Activated naive CD8-positive, alpha-beta T cell treated with anti-CD3 and anti-CD28 coated beads, Interleukin-2, amount 50 U/mL, for 24 hours (primary cell): ENCODE data around the gene NUP50.

Experiments used
- ATAC-seq: fragments of 150-1000 bp; cut with Tn5 transposase; one replicate; pipeline ENCODE4 v1.10.0; 2021
- DNase-seq: peaks from one replicate; pipeline ENCODE4 v3.0.0; 2021
- H3K27ac Mint-ChIP-seq: one replicate; pipeline ENCODE4 v1.8.0; 2021; ENCODE audit warnings: mild to moderate bottlenecking, mixed read lengths
- H3K27me3 Mint-ChIP-seq: one replicate; pipeline ENCODE4 v1.8.0; 2021; ENCODE audit warnings: mixed read lengths
- H3K36me3 Mint-ChIP-seq: one replicate; pipeline ENCODE4 v1.8.0; 2021; ENCODE audit warnings: low read depth, mixed read lengths
- H3K4me1 Mint-ChIP-seq: one replicate; pipeline ENCODE4 v1.8.0; 2021; ENCODE audit warnings: mixed read lengths
- H3K4me3 Mint-ChIP-seq: one replicate; pipeline ENCODE4 v1.8.0; 2021; ENCODE audit warnings: mild to moderate bottlenecking, moderate library complexity, mixed read lengths
- H3K9me3 Mint-ChIP-seq: one replicate; pipeline ENCODE4 v1.8.0; 2021; ENCODE audit warnings: mixed read lengths

NUP50 gene

DNA sequence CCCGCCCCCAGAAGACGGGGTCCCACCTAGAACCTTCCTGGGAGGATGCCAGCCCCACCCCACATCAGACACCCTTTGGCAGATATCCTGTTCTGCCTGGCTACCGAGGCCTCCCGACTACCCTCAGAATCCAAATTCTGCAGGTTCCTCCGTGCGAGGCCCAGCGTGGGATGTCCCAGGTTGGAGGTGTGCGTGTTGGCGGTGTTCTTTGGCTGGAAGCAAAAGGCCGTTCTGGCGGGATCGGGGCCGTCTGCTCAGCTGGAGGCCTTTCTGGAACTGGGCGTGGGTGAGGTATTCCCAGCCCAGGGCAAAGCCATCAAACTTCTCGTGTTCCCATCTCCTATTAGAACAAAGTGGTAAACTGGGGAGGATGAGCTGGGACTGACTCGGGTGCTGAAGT is 32.6 kb downstream of the NUP50 start:
- ATAC-seq, result no peak
- no peak overlapping the region for H3K4me3 Mint-ChIP-seq
- no peak overlapping the region for H3K27ac Mint-ChIP-seq
- peaks cover 6% of the 10 kb centered on the region for H3K36me3 Mint-ChIP-seq
- DNase-seq, result no peak
- H3K9me3 Mint-ChIP-seq, result no peaks in the 10 kb centered on the region
- no peaks in the 10 kb centered on the region for H3K27me3 Mint-ChIP-seq
- no peaks in the 10 kb centered on the region for H3K4me1 Mint-ChIP-seq

- no peak for ATAC-seq
- Mint-ChIP-seq H3K36me3 (peaks cover 9% of the 10 kb centered on the region), H3K4me1 (no peaks in the 10 kb centered on the region), H3K9me3 (no peaks in the 10 kb centered on the region), H3K27me3 (no peaks in the 10 kb centered on the region), H3K4me3 (no peak overlapping the region), H3K27ac (no peak overlapping the region)
- no peak for DNase-seq
Observed at GRCh38 chr22:45196926-45197605, 33.3 kb downstream of the NUP50 start.

- Mint-ChIP-seq H3K36me3 (peaks cover 9% of the 10 kb centered on the region), H3K4me3 (no peak overlapping the region), H3K27ac (no peak overlapping the region), H3K4me1 (no peaks in the 10 kb centered on the region), H3K27me3 (no peaks in the 10 kb centered on the region), H3K9me3 (no peaks in the 10 kb centered on the region)
- no peak for ATAC-seq
- DNase-seq, result no peak
Observed at GRCh38 chr22:45197606-45198462, 34.1 kb downstream of the NUP50 start.

GRCh38 chr22:45198463-45198795 is 34.7 kb downstream of the NUP50 start:
- Mint-ChIP-seq H3K27me3 (no peaks in the 10 kb centered on the region), H3K36me3 (peaks cover 9% of the 10 kb centered on the region), H3K27ac (no peak overlapping the region), H3K4me1 (no peaks in the 10 kb centered on the region), H3K9me3 (no peaks in the 10 kb centered on the region), H3K4me3 (no peak overlapping the region)
- DNase-seq (no peak), ATAC-seq (no peak)

DNA sequence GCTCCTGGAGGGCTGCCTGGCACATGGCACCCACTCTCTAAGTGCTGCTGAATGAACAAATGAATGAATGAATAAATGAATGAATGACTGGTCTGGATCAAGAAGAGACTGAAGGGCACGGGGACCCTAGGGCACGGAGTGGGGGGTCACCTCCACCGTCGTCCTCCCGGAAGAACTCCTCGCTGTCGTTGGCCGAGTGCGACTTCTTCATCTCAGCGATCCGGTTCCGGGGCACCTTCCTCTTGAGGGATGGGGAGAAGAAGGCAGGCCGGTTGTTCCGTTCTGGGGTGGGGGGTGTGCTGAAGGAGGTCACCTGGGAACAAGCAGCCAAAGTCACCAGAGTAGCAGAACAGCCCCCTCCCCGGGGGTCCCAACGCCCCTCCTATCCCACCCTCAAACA is 36.0 kb downstream of the NUP50 start:
- Mint-ChIP-seq H3K4me3 (no peak overlapping the region), H3K4me1 (no peaks in the 10 kb centered on the region), H3K27ac (no peak overlapping the region), H3K27me3 (no peaks in the 10 kb centered on the region), H3K36me3 (peaks cover 9% of the 10 kb centered on the region), H3K9me3 (no peaks in the 10 kb centered on the region)
- ATAC-seq (no peak), DNase-seq (no peak)

DNA sequence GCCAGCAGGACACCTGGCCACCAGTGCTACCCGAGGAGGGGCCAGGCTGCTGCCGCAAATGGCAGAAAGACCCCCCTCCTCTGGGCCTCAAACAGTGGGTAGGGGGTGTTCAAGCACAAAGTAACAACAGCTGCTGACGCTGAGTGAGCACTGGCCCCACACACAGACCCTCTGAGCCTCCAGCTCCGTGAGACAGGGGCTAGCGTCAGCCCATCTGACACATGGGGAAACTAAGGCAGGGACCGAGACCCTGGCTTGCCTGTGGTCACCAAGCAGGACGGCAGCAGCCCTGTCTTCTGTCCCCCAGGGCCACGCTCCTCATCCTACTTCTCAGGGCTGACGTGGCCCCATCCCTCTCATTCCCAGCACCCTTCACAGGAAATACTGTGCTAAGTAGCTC is 36.5 kb downstream of the NUP50 start:
- no peak overlapping the region for H3K27ac Mint-ChIP-seq

DNA sequence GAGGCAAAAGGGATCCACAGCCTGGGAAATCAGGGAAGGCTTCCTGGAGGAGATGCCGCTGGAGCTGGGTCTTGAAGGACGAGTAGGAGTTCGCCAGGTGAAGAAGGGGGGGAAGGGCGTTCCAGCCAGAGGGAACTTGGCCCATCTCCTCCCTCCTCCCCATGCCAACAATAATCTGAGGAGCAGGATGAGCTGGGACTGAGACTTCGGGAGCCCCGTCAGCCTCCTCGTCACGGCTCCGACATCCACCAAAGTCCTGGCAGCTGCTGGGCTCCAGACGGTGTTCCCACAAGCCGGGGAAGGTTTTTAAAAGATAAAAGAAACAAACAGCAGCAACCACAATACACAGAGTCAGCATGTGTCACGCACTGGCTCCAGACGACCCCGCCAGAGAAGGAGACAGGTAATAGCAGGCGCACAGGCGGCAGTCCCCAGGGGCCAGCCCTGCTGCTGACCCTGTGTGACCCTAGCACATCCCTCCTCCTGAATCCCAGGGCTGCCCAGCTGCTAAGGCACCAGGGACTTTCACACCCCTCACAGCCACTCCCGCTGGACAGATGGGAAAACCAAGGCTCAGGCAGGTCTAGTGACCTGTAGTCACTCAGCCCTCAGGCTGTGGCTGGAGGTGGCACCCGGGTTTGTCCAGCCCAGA is 37.3 kb downstream of the NUP50 start:
- Mint-ChIP-seq H3K27me3 (no peaks in the 10 kb centered on the region), H3K27ac (no peak overlapping the region), H3K4me3 (no peak overlapping the region), H3K4me1 (no peaks in the 10 kb centered on the region), H3K9me3 (no peaks in the 10 kb centered on the region), H3K36me3 (peaks cover 9% of the 10 kb centered on the region)
- DNase-seq (no peak), ATAC-seq (no peak)

More for the DNA sequence above, 36.5 kb downstream of the NUP50 start:
- H3K4me3 Mint-ChIP-seq, result no peak overlapping the region
- no peaks in the 10 kb centered on the region for H3K4me1 Mint-ChIP-seq
- DNase-seq (no peak), ATAC-seq (no peak)
- H3K27me3 Mint-ChIP-seq, result no peaks in the 10 kb centered on the region
- no peaks in the 10 kb centered on the region for H3K9me3 Mint-ChIP-seq
- H3K36me3 Mint-ChIP-seq, result peaks cover 9% of the 10 kb centered on the region

DNA sequence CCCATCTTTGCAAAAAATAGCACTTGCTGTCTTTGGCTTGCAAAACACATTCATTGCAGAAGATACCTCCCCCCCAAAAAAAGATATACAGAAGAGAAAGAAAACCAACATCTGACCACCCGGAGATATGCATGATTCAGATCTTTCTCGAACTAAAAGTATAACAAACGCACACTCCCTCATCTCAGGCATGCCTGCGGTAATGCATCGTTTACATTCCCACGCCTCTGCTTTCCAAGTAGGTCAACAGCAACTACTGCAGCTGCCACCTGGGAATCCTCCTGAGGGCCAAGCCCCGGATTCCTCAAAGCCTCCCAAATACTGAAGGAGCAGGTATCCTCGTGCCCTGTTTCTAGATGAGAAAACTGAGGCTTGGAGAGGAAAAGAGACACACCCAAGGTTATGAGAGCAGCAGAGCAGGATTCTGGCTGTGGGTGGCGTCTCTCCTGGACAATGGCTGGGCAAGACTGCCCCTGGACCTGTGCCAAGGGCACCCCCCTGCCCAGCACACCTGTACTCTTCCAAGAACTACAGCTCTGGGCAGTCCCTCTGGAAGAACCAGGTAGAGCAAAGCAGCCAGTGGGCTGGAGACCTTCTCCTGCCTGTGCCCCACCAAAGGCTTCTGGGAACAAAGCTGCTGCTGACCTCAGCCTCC is 38.1 kb downstream of the NUP50 start:
- H3K27me3 Mint-ChIP-seq, result no peaks in the 10 kb centered on the region
- ATAC-seq (no peak), DNase-seq (no peak)
- no peaks in the 10 kb centered on the region for H3K9me3 Mint-ChIP-seq
- no peak overlapping the region for H3K4me3 Mint-ChIP-seq
- peaks cover 9% of the 10 kb centered on the region for H3K36me3 Mint-ChIP-seq
- H3K4me1 Mint-ChIP-seq, result no peaks in the 10 kb centered on the region
- no peak overlapping the region for H3K27ac Mint-ChIP-seq

GRCh38 chr22:45202333-45203149 is 38.8 kb downstream of the NUP50 start:
- Mint-ChIP-seq H3K4me1 (no peaks in the 10 kb centered on the region), H3K4me3 (no peak overlapping the region), H3K36me3 (peaks cover 9% of the 10 kb centered on the region), H3K27me3 (no peaks in the 10 kb centered on the region), H3K27ac (no peak overlapping the region), H3K9me3 (no peaks in the 10 kb centered on the region)
- ATAC-seq (no peak), DNase-seq (no peak)

- ATAC-seq, result no peak
- Mint-ChIP-seq H3K27ac (no peak overlapping the region), H3K9me3 (no peaks in the 10 kb centered on the region), H3K4me3 (no peak overlapping the region), H3K27me3 (no peaks in the 10 kb centered on the region), H3K36me3 (peaks cover 9% of the 10 kb centered on the region), H3K4me1 (no peaks in the 10 kb centered on the region)
- no peak for DNase-seq
Observed at GRCh38 chr22:45203150-45203951, 39.6 kb downstream of the NUP50 start.

DNA sequence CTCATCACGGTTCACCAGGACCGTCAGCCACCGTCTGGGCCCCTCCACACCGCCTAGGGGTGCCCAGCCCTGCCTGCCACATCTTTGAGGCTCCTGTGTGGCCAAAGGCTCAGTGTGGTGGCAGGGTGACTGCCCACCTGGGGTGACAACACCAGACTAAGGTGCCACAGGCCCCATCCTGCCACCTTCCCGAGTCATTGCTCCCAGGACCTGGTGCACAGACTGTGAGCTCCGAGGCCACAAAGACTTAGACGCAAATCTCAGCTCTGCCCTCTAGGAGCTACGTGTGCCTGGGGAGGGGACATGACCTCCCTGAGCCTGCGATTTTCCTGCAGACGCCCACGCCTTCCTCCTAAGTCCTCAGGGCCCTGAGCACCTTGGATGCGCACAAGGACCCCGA is 40.5 kb downstream of the NUP50 start:
- Mint-ChIP-seq H3K27ac (no peak overlapping the region), H3K4me3 (no peak overlapping the region)

DNA sequence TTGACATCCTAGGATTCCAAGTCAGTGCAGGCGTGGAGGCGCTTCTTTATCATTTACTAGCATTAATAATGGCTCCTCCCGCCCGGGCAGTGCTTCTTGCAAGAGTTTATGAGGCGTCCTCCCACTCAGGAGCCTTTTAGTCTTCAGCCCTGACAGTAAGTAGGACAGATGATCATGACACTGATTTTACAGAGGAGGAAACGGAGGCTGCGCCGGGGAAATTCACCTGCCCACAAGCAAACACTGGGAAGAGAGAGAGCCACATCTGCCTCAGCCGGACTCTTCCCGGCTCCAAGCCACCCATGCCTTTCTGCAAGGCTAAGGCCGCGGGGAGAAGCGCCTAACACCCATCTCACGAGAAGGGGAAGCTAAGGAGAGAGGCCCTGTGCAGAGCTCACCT is 41.1 kb downstream of the NUP50 start:
- H3K27me3 Mint-ChIP-seq, result no peaks in the 10 kb centered on the region
- ATAC-seq (no peak), DNase-seq (no peak)
- no peaks in the 10 kb centered on the region for H3K9me3 Mint-ChIP-seq
- H3K36me3 Mint-ChIP-seq, result peaks cover 6% of the 10 kb centered on the region
- H3K27ac Mint-ChIP-seq, result no peak overlapping the region
- H3K4me1 Mint-ChIP-seq, result peaks cover under 1% of the 10 kb centered on the region
- H3K4me3 Mint-ChIP-seq, result no peak overlapping the region

More for the DNA sequence above, 40.5 kb downstream of the NUP50 start:
- Mint-ChIP-seq H3K27me3 (no peaks in the 10 kb centered on the region), H3K4me1 (no peaks in the 10 kb centered on the region), H3K9me3 (no peaks in the 10 kb centered on the region), H3K36me3 (peaks cover 9% of the 10 kb centered on the region)
- DNase-seq, result no peak
- ATAC-seq, result no peak

GRCh38 chr22:45205276-45205925 is 41.7 kb downstream of the NUP50 start:
- Mint-ChIP-seq H3K9me3 (no peaks in the 10 kb centered on the region), H3K4me3 (no peak overlapping the region), H3K36me3 (peaks cover 7% of the 10 kb centered on the region), H3K4me1 (peaks cover 2% of the 10 kb centered on the region), H3K27me3 (no peaks in the 10 kb centered on the region), H3K27ac (no peak overlapping the region)
- no peak for ATAC-seq
- no peak for DNase-seq
